K562 (cell line): ENCODE data around the gene ADAP1. TPM values are rescaled to one million over a fixed set of nuclear protein-coding genes. Genes with fewer than 3 reads are reported as not detected.

Experiments used
- KDM1A ChIP-seq, 2 experiments: fragments of 450-650 bp; IDR thresholded peaks; 2 replicates each; pipeline ENCODE4 v1.6.1; 2016; ENCODE audit warnings: mild to moderate bottlenecking in 2 of 2
- RFX1 ChIP-seq: fragments of 450-650 bp; IDR thresholded peaks from 2 replicates; pipeline ENCODE4 v1.6.1; 2016; ENCODE audit warnings: mild to moderate bottlenecking, moderate library complexity
- U2AF2 ChIP-seq: fragments of 200-400 bp; formaldehyde crosslinking; optimal IDR thresholded peaks from 2 replicates; pipeline ENCODE3; 2017; ENCODE audit warnings: low read depth, mild to moderate bottlenecking, low read length
- ZNF407 ChIP-seq: fragments of 450-650 bp; IDR thresholded peaks from 2 replicates; pipeline ENCODE4 v1.6.1; 2016; ENCODE audit warnings: low read depth
- polyA plus RNA-seq, 8 experiments: library from polyadenylated mRNA; depleted of rRNA in 4 of 8; stranded (reverse) in 5 of 8; unstranded in 3 of 8; fragments of >200 nt; fragmentation: Nextera tagmentation in 2 of 8; fragmentation: Illumina TruSeq in 1 of 8; extraction: Ambion mirVana in 2 of 8; extraction: Trizol in 1 of 8; gene quantifications; 2 replicates each; pipeline versions ENCODE4 v1.2.1 to v1.2.3, GENCODE V29; 2011 to 2014; ENCODE audit warnings: inconsistent platforms in 1 of 8, missing spikeins in 1 of 8
- total RNA-seq, 7 experiments: library from RNA; depleted of rRNA in 6 of 7; stranded (reverse); fragments of >200 nt in 6 of 7; fragmentation: Illumina TruSeq in 2 of 7; extraction: Trizol in 2 of 7; gene quantifications; 2 replicates each; pipeline versions ENCODE4 v1.2.1 to v1.2.3, GENCODE V29; 2011 to 2021; ENCODE audit warnings: low replicate concordance in 1 of 7

The ADAP1 gene
- total and polyA plus RNA-seq, 9 of the 15 experiments (the other 6 are each of a cell fraction or from before 2014, with no cell fraction given), result 0.27 to 1.4 (median 0.52) TPM; not detected in 3

GRCh38 chr7:869348-869747 is 85.1 kb downstream of the ADAP1 start (continued):
- no peak for TF ChIP-seq ZNF407
- no peak for TF ChIP-seq U2AF2
- TF ChIP-seq RFX1, result no peak
- no peak for TF ChIP-seq KDM1A (IDR thresholded peaks at IDR 0.05)
